Activated B cell treated with CpG ODN at 0.5 μM for 24 hours (primary cell): ENCODE data around the gene TNNT1. TPM values are rescaled to one million over a fixed set of nuclear protein-coding genes. Genes with fewer than 3 reads are reported as not detected.
A peak's percentile ranks its signal among the peaks of the same experiment; 100 is the strongest.

Source experiments
- ATAC-seq: fragments of 200-7000 bp; cut with Tn5 transposase; one replicate; pipeline ENCODE4 v1.10.0; 2021; ENCODE audit warnings: low read depth, mild to moderate bottlenecking, moderate library complexity
- CTCF ChIA-PET: fragments of 350-600 bp; sonication (Branson Sonifier 250); formaldehyde crosslinking; loops from one replicate; lab custom pipeline; 2021; ENCODE audit warnings: antibody characterized with exemption; lab: Charles Lee
- POLR2A ChIA-PET: fragments of 350-600 bp; sonication (Branson Sonifier 250); formaldehyde crosslinking; loops from one replicate; lab custom pipeline; 2021; ENCODE audit warnings: antibody characterized with exemption; lab: Charles Lee
- DNase-seq: peaks from one replicate; pipeline ENCODE4 v3.0.0; 2022
- H3K27ac Mint-ChIP-seq: one replicate; pipeline ENCODE4 v1.8.0; 2020; ENCODE audit warnings: mixed read lengths
- H3K27me3 Mint-ChIP-seq: one replicate; pipeline ENCODE4 v1.8.0; 2021; ENCODE audit warnings: mixed read lengths
- H3K36me3 Mint-ChIP-seq: one replicate; pipeline ENCODE4 v1.8.0; 2021; ENCODE audit warnings: low read depth, mixed read lengths
- H3K4me1 Mint-ChIP-seq: one replicate; pipeline ENCODE4 v1.8.0; 2021; ENCODE audit warnings: mixed read lengths
- H3K4me3 Mint-ChIP-seq: one replicate; pipeline ENCODE4 v1.8.0; 2020; ENCODE audit warnings: mild to moderate bottlenecking, mixed read lengths
- H3K9me3 Mint-ChIP-seq: one replicate; pipeline ENCODE4 v1.8.0; 2020; ENCODE audit warnings: mixed read lengths
- CTCF ChIP-seq: fragments of 200-600 bp; IDR thresholded peaks from one replicate; pipeline ENCODE4 v1.8.0; 2022; ENCODE audit warnings: antibody characterized with exemption, mild to moderate bottlenecking
- intact Hi-C: fragments of 100-400 bp; cut with micrococcal nuclease; formaldehyde crosslinking; loops from one replicate; pipeline ENCODE4 v1.15.1; 2024
- total RNA-seq: library from RNA; stranded (reverse); gene quantifications from 2 replicates; pipeline ENCODE4 v1.2.3, GENCODE V29; 2022

Gene TNNT1
- total RNA-seq, 1 donor from 2014 or later: not detected

GRCh38 chr19:55189403-55189835, 40.4 kb upstream of the TNNT1 start:
- Mint-ChIP-seq H3K4me1 (peaks cover 3% of the 10 kb centered on the region), H3K9me3 (no peaks in the 10 kb centered on the region), H3K36me3 (no peaks in the 10 kb centered on the region), H3K4me3 (no peak overlapping the region), H3K27me3 (peaks cover 12% of the 10 kb centered on the region), H3K27ac (no peak overlapping the region)
- ChIA-PET CTCF (no interaction called here), POLR2A (no interaction called here)
- intact Hi-C loops: no loop called here
- no peak for ATAC-seq
- no peak for TF ChIP-seq CTCF
- no peak for DNase-seq

DNA sequence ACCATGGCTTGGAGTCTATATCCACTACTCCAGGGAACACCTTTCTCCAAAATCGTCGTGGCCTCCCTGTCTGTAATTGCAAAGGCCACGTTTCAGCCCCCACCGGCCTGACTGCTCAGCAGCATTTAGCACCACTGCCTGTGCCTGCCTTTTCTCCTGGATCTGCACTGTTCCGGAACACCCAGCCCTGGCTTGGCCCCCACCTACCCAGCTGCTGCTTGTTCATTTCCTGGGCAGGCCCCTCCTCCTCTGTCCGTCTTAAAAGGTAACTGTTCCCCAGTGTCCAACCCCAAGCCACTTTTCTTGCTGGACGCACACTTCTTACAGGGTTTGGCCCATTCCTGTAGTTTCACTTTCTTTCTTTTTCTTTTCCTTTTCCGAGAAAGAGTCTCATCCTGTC, 39.6 kb upstream of the TNNT1 start:
- Mint-ChIP-seq H3K27me3 (peaks cover 14% of the 10 kb centered on the region), H3K4me3 (no peak overlapping the region), H3K36me3 (no peaks in the 10 kb centered on the region), H3K27ac (no peak overlapping the region), H3K4me1 (peaks cover 3% of the 10 kb centered on the region), H3K9me3 (no peaks in the 10 kb centered on the region)
- TF ChIP-seq CTCF: no peak
- ChIA-PET CTCF (no interaction called here), POLR2A (no interaction called here)
- ATAC-seq (no peak), DNase-seq (no peak)
- intact Hi-C loops: no loop called here

GRCh38 chr19:55186080-55186479, 37.1 kb upstream of the TNNT1 start:
- TF ChIP-seq CTCF: no peak
- H3K9me3 Mint-ChIP-seq: no peaks in the 10 kb centered on the region
- ATAC-seq: no peak
- POLR2A ChIA-PET: no interaction called here
- H3K4me3 Mint-ChIP-seq: no peak overlapping the region
- DNase-seq: no peak
- H3K27ac Mint-ChIP-seq: no peak overlapping the region
- peaks cover 3% of the 10 kb centered on the region for H3K4me1 Mint-ChIP-seq
- peaks cover 22% of the 10 kb centered on the region for H3K27me3 Mint-ChIP-seq
- intact Hi-C loops: no loop called here
- CTCF ChIA-PET: no interaction called here
- no peaks in the 10 kb centered on the region for H3K36me3 Mint-ChIP-seq

GRCh38 chr19:55181740-55182139, 32.7 kb upstream of the TNNT1 start:
- TF ChIP-seq CTCF: no peak
- Mint-ChIP-seq H3K4me3 (no peak overlapping the region), H3K9me3 (no peaks in the 10 kb centered on the region), H3K4me1 (peaks cover 20% of the 10 kb centered on the region), H3K27me3 (peaks cover 53% of the 10 kb centered on the region), H3K27ac (no peak overlapping the region), H3K36me3 (no peaks in the 10 kb centered on the region)
- intact Hi-C loops: no loop called here
- no peak for DNase-seq
- ChIA-PET POLR2A (no interaction called here), CTCF (no interaction called here)
- ATAC-seq: no peak

GRCh38 chr19:55179606-55180484, 30.8 kb upstream of the TNNT1 start, which contains the start of gene SYT5:
Gene SYT5, minus strand, starts transcription at chr19:55180289. Its CDS starts 1,248 bp downstream, at chr19:55179041.
- Mint-ChIP-seq H3K4me3 (peak within 1 kb of the TSS; percentile 79), H3K4me1 (peaks cover 20% of the 10 kb centered on the region), H3K27ac (peak within 1 kb of the TSS; percentile 75), H3K36me3 (no peaks in the 10 kb centered on the region), H3K9me3 (no peaks in the 10 kb centered on the region), H3K27me3 (peaks cover 62% of the 10 kb centered on the region)
- POLR2A ChIA-PET: interaction anchor here (0.5 to 2.1 kb wide), 6 partner anchors 39 to 403 kb away, joined by 3 to 7 read pairs (median 4); partner anchors contain the start of genes KMT5C and PPP6R1
- intact Hi-C loops: loop anchor here (1.0 to 5.0 kb wide), 5 partner anchors 19 to 159 kb away; partner anchors contain the start of genes KMT5C, PPP1R12C and PPP6R1
- peak; percentile 53 for ATAC-seq
- CTCF ChIA-PET: no interaction called here
- peak; percentile 66 for DNase-seq
- TF ChIP-seq CTCF: no peak
